Measurements from ENCODE around the gene TNPO1. TPM values are rescaled to one million over a fixed set of nuclear protein-coding genes. Genes with fewer than 3 reads are reported as not detected.

Gene TNPO1
- total RNA-seq, 2 donors from 2014 or later: 133 to 141 TPM

GRCh38 chr5:72821776-72822175, 5.3 kb downstream of the TNPO1 start:
- H3K27me3 Mint-ChIP-seq (ENCODE audit: insufficient read depth): no peaks in the 10 kb centered on the region
- no peaks in the 10 kb centered on the region for H3K36me3 ChIP-seq (ENCODE audit: control insufficient read depth, insufficient read depth, low read length)
- H3K4me1 Mint-ChIP-seq: peaks cover 23% of the 10 kb centered on the region
- no peak overlapping the region for H3K27ac ChIP-seq (ENCODE audit: low read depth, low read length)
- no peak overlapping the region for H3K27ac Mint-ChIP-seq
- no peaks in the 10 kb centered on the region for H3K36me3 Mint-ChIP-seq (ENCODE audit: low read depth)
- no peak for DNase-seq
- H3K9ac ChIP-seq (ENCODE audit: extremely low read depth, low read length, poor library complexity, severe bottlenecking): no peak overlapping the region
- 92 to 100% methylated on average over 2 of the region's 2 CpGs for WGBS, 2 experiments (ENCODE audit: insufficient coverage in 1 of 2, insufficient read length in 1 of 2)
- TF ChIP-seq CTCF (conservative IDR thresholded peaks at IDR 0.05): no peak
- peaks cover 3% of the 10 kb centered on the region for H3K4me1 ChIP-seq (ENCODE audit: control insufficient read depth, insufficient read depth, low read length)
- no peaks in the 10 kb centered on the region for H3K27me3 ChIP-seq (ENCODE audit: control insufficient read depth, insufficient read depth, low read length, poor library complexity, severe bottlenecking)
- no peaks in the 10 kb centered on the region for H3K9me3 Mint-ChIP-seq
- no peak overlapping the region for H3K4me3 Mint-ChIP-seq
- H3K9me3 ChIP-seq (ENCODE audit: control insufficient read depth, low read length): no peaks in the 10 kb centered on the region
- H3K4me3 ChIP-seq (ENCODE audit: low read length): no peak overlapping the region

DNA sequence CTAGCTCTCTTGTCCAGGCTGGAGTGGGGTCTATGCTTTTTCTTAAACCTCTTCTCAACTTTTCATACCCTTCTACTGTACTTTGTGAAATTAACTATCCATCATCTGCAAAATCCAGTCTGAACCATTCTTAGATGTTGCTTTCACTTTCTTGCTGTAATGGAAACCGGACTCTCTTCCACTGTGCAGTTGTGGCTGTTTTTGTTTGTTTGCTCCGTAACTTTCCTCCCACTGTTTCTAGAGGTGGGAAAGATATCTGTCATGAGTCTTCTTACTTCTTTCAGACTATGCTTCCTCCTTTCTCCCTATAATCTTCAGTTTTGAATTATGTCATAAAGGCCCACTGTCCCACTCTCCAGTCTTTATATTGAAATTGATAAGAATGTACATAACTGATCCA, 6.5 kb downstream of the TNPO1 start:
- TF ChIP-seq CTCF (conservative IDR thresholded peaks at IDR 0.05): no peak
- H3K9me3 Mint-ChIP-seq: no peaks in the 10 kb centered on the region
- no peak overlapping the region for H3K4me3 Mint-ChIP-seq
- H3K36me3 Mint-ChIP-seq (ENCODE audit: low read depth): no peaks in the 10 kb centered on the region
- Histone ChIP-seq H3K4me1 (ENCODE audit: control insufficient read depth, insufficient read depth, low read length) (peaks cover 3% of the 10 kb centered on the region), H3K27me3 (ENCODE audit: control insufficient read depth, insufficient read depth, low read length, poor library complexity, severe bottlenecking) (no peaks in the 10 kb centered on the region), H3K9ac (ENCODE audit: extremely low read depth, low read length, poor library complexity, severe bottlenecking) (no peak overlapping the region), H3K4me3 (ENCODE audit: low read length) (no peak overlapping the region), H3K9me3 (ENCODE audit: control insufficient read depth, low read length) (no peaks in the 10 kb centered on the region), H3K36me3 (ENCODE audit: control insufficient read depth, insufficient read depth, low read length) (no peaks in the 10 kb centered on the region), H3K27ac (ENCODE audit: low read depth, low read length) (no peak overlapping the region)
- DNase-seq: no peak
- peaks cover 18% of the 10 kb centered on the region for H3K4me1 Mint-ChIP-seq
- H3K27ac Mint-ChIP-seq: no peak overlapping the region
- H3K27me3 Mint-ChIP-seq (ENCODE audit: insufficient read depth): no peaks in the 10 kb centered on the region
- 83 to 92% methylated on average over 1 to 2 of the region's 2 CpGs for WGBS, 2 experiments (ENCODE audit: insufficient coverage in 1 of 2, insufficient read length in 1 of 2)

- Mint-ChIP-seq H3K36me3 (ENCODE audit: low read depth) (no peaks in the 10 kb centered on the region), H3K4me3 (no peak overlapping the region), H3K4me1 (no peaks in the 10 kb centered on the region), H3K9me3 (no peaks in the 10 kb centered on the region), H3K27ac (no peak overlapping the region), H3K27me3 (ENCODE audit: insufficient read depth) (no peaks in the 10 kb centered on the region)
- no peak for TF ChIP-seq CTCF (conservative IDR thresholded peaks at IDR 0.05)
- no peak overlapping the region for H3K4me3 ChIP-seq (ENCODE audit: low read length)
- H3K4me1 ChIP-seq (ENCODE audit: control insufficient read depth, insufficient read depth, low read length): no peaks in the 10 kb centered on the region
- no peaks in the 10 kb centered on the region for H3K9me3 ChIP-seq (ENCODE audit: control insufficient read depth, low read length)
- H3K36me3 ChIP-seq (ENCODE audit: control insufficient read depth, insufficient read depth, low read length): no peaks in the 10 kb centered on the region
- H3K27ac ChIP-seq (ENCODE audit: low read depth, low read length): no peak overlapping the region
- H3K9ac ChIP-seq (ENCODE audit: extremely low read depth, low read length, poor library complexity, severe bottlenecking): no peak overlapping the region
- H3K27me3 ChIP-seq (ENCODE audit: control insufficient read depth, insufficient read depth, low read length, poor library complexity, severe bottlenecking): no peaks in the 10 kb centered on the region
- DNase-seq: no peak
Measured at GRCh38 chr5:72829707-72830106, 13.2 kb downstream of the TNPO1 start.

All from endodermal cell (in vitro differentiated cells).